ENCODE results near the gene CAMSAP2.
A peak's percentile ranks its signal among the peaks of the same experiment; 100 is the strongest.

CAMSAP2 gene

DNA sequence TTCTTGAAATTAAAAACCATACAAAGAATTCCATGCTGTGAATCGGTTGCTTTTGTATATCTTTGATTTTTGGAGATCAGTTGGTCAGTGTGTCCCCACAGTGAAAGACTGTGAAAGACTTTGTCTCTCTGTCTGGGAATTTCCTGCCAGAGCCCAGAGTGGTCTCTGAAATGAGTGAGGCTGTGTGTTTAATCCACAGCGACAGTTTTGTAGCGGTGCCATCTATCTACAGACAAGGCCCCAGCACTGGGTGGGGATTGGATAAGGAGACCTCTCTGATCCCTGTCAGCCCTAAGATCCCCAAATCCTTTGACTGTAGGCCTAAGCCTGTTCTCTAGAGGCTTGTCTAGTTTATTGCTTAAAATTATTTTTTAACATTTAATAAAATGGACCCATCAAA, 144.4 kb downstream of the CAMSAP2 start:
- no peak for DNase-seq (ENCODE audit: low read depth in 2 of 2)

DNA sequence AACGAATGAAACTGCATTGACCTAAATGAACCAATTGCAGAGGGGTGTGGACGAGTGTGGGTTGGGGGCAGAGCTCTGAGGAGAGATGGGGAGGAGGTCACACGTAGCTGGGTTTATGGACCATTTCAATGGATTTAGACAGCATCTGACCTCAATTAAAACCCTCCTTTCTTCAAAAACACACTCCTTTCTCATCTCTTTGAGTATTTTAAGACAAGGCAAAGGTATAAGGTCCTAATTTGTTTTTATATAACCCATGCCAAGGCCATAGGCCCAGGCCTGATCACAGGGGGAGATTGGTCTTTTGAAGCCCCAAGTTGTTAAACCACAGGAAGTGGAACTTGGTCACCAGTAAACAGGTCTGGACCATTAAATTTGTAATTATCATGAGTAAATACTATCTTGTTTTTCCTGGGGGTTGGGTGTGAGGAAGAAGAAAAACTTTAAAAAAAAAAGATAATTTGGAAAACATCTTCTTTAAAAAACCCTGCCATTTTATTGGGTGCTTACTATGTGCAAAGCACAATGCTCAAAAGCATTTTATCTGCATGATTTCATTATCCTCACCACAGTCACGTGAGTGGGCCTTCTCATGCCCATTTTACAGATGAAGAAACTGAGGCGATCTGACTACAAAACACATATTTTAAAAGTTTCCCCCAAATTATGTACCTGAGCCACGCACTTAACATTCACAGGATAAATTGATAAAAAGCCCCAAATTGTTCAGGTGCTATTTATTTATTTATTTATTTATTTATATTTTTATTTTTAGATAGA, 147.1 kb downstream of the CAMSAP2 start:
- DNase-seq (ENCODE audit: low read depth in 2 of 2) = no peak

- no peak for DNase-seq (ENCODE audit: low read depth in 2 of 2)
These were observed 147.9 kb downstream of the CAMSAP2 start for GRCh38 chr1:200886594-200886993.

DNA sequence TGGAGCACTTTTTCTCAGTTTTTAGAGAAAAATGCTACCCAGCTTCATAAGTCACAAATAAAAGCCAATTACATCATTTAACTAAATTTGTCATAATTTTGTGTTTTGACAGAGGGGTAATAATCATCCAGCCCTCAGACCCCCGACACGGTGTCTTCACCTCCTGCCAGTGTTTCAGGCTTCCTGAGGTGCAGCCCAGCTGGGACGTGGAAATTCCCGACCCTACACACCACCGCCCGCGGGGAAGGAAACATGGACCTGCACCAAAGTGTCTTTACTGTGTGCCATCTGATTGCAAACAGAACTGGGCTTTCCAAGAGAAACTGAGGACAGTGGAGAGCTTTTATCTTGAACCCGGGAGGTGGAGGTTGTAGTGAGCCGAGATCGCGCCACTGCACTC, 148.3 kb downstream of the CAMSAP2 start:
- no peak for DNase-seq (ENCODE audit: low read depth in 2 of 2)

DNA sequence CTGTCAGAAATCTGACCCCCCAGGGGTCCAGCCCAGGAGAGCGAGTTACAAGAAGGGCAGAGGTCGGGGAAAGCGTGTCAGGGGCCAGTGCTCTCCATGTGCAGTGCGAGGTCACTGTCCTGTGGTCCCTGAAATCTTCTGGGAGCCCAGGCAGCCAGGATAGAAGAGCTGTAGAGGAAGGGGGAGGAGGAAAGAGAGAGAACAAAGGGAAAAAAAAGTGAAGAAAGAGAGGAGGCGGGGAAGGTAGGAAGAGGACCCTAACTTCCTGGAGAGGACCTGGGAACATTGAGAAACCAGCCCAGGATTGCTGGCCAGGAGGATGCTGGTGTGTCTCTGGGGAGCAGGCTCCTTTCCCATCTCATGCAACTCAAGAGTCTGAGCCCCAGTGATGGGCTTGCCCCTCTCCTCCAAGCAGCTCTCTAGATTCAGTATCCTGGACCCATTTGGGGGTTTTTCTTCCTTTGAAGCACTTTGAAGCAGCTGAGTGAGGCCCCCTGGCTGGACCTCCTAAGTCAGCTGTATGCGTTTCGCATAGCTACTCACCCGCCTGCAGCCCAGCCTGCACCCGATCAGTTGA, 149.2 kb downstream of the CAMSAP2 start:
- no peak for DNase-seq (ENCODE audit: low read depth in 2 of 2)

GRCh38 chr1:200888349-200888838, 149.7 kb downstream of the CAMSAP2 start:
- peak; percentile 58 to 74 for DNase-seq (ENCODE audit: low read depth in 2 of 2)

- DNase-seq (ENCODE audit: low read depth in 2 of 2) = peak; percentile 19 to 21
These were observed 150.9 kb downstream of the CAMSAP2 start for GRCh38 chr1:200889571-200889970.

GRCh38 chr1:200890027-200890426, 151.3 kb downstream of the CAMSAP2 start:
- DNase-seq (ENCODE audit: low read depth in 2 of 2) = no peak

DNA sequence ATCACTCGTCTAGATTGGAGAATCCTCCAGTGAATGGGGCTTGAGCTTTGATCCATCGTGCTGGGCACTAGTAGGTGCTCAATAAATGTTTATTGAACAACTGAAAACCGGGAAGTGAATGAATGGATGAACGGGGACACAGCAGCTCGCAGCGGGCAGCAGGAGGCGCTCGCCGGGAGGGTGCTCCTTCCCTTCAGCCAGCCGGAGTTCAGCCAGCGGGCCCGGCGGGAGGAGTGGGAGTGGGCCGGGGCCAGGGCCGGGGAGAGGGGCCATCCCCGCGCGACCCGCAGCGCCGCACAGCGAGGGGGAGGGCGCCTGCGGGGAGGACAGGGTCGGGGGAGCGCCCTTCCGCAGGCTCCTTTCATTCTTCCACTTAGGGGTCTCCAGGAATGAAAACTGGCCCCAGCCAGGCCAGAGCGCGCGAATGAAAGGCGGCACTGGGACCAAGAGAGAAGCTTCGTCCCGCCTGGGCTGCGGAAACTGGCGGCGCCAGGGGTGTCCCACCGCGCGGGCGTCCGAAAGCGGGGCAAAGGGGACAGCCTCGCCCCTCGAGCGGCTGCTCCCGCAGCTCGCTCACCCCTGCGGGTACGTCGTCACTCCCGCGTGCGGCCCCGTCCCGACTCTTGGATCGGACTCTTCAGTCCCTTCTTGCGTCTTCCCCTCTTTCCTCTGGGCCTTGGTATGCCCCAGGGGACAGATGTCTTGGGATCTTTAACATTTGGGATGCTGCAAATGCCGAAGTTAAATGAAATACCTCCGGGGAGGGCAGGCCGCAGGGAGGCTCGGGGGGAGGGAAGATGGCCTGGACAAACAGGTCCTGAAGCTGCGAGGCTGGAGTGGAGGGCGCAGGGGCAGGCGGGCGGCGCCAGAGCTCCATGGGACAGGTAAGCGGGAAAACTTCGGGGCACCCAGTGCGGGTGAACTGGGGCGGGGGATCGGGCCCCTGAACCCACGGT, 152.4 kb downstream of the CAMSAP2 start:
- DNase-seq (ENCODE audit: low read depth in 2 of 2) = no peak

- DNase-seq (ENCODE audit: low read depth in 2 of 2) = no peak
These were observed 153.1 kb downstream of the CAMSAP2 start for GRCh38 chr1:200891774-200892157.

- DNase-seq (ENCODE audit: low read depth in 2 of 2) = no peak
These were observed 153.9 kb downstream of the CAMSAP2 start for GRCh38 chr1:200892546-200892945.

- no peak for DNase-seq (ENCODE audit: low read depth in 2 of 2)
These were observed 154.3 kb downstream of the CAMSAP2 start for GRCh38 chr1:200892958-200893357.

GRCh38 chr1:200893411-200893901, 154.8 kb downstream of the CAMSAP2 start:
- DNase-seq (ENCODE audit: low read depth in 2 of 2) = no peak

GRCh38 chr1:200894712-200895442, 156.2 kb downstream of the CAMSAP2 start, which contains the start of gene INAVA:
Gene INAVA, plus strand, starts transcription at chr1:200894900. Its CDS starts 3,501 bp downstream, at chr1:200898401.
- no peak for DNase-seq (ENCODE audit: low read depth in 2 of 2)

- DNase-seq (ENCODE audit: low read depth in 2 of 2) = no peak
These were observed 156.7 kb downstream of the CAMSAP2 start for GRCh38 chr1:200895443-200895789.

DNA sequence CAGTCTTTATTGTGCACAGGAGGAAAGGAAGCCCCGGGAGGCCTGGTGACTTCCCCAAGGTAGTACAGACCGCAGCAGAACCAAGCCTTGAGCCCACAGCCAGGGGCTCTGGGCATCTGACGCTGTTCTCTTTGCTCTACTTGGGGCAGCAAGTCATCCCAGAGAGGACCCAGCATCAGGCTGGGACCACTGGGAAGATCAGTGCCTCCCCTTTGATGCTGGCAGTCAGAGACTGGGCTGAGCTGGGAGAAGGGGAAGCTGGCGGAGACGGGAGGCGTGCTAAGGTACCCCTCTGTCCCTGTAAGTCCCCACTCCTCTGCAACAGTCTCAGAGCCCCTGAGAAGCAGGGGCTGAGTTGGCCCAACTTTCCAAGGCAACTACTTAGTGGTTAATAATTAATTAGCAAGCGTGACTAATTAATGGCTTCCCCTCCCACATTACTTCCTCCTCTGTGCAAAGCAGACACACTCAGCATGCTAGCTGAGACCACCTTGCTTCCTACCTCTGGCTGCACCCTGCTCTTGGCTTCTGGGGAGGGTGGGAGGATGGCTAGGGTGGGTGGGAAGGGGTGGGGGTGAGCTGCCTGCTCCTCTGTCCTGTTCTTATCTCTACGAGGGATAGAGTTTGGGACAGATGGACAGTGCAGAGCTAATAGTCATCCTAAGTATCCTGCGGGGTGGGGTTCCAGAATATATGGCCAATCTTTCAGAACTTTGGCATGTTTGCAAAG, 157.3 kb downstream of the CAMSAP2 start:
- no peak for DNase-seq (ENCODE audit: low read depth in 2 of 2)

DNA sequence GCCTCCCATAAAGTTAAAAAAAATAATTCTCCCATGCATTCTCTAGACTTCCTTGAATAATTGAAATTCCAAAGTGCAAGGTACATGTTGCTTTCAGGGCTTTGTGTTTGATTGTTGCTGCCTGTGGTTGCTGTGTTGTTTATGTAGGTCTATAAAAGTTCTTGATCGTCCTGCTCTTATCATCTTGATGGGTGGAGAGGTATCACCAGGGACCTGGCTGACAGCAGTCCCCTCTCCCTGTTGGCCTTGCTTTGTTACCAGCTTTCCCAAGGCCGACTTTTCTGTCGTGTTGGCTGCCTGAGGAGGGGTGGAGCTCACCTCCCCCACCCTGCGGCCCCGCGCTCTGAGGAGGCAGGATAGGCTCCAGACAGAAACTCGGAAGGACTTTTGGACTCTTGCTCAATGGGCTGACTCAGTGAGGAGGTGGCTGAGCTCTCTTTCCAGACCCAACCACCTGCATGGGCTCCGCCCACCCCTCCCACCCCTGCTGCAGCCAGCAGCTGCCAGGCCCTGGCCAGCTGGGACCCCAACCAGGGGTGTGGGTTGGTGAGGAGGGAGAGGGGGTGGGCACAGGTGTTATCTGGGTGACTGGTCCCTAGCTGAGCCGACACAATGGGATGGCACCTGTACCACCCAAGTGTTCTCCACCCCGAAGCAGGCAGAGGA, 158.0 kb downstream of the CAMSAP2 start:
- no peak for DNase-seq (ENCODE audit: low read depth in 2 of 2)

DNA sequence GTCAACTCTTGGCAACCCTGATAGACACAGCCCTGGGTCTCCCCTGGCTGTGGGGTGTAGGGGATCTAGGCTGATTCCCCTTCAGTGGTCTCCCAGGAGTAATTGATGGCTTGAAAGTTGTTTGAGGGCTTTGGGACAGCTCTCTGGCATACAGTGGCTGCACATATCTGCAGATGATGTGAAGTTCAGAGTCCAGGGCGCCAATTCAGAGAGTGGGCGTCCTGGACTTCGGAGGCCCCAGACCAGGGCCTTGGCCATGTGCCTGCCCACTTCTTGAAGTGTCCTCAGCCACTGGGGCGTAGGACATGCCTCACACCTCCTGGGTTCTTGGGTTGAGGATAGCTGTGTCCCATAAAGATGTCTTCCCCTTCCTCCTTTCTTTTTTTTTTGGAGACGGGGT, 158.6 kb downstream of the CAMSAP2 start:
- DNase-seq (ENCODE audit: low read depth in 2 of 2) = no peak

DNA sequence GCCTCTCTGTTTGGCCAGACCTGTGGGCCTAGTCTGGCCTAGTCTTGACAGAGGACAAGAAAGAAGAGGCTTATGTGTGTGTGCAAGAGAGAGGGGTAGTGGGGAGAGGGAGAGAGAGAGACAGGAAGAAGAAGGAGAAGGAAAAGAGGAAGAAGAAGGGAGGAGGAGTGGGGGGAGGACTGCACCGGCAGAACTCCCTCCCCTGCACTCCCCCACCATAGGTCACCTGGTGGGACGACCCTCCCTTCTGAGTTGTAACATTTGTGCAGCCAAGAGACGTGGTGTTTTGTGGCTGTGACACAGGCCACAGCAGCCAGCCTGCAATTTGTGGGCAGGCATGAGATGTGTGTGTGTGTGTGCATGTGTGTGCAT, 160.3 kb downstream of the CAMSAP2 start:
- DNase-seq (ENCODE audit: low read depth in 2 of 2) = no peak

DNA sequence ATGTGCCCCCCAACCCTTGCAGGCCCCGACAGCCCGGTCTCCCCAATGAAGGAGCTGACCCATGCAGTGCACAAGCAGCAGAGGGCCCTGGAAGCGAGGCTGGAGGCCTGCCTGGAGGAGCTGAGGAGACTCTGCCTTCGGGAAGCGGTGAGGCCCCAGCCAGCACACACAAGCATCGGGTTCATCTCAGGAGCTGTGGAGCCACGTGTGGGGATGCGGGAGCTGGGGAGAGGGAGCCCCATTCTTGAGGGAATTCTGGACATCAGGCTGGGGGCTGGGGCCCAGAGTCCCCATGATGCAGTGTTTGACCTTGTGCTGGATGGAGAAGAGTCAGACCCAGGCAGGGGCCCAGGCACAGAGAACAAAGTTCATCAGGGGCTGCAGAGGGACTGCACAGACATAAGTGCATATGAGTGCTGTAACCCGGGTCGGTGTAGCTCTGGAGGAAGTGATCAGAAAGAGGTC, 160.8 kb downstream of the CAMSAP2 start:
- no peak for DNase-seq (ENCODE audit: low read depth in 2 of 2)
